Liver (tissue), 3 donors: Measurements from ENCODE around the gene AVPR1B.

Experiments
- EGR1 ChIP-seq, 2 donors: IDR thresholded peaks; 2 replicates each; pipeline ENCODE4 v1.6.1; 2016 to 2018; ENCODE audit warnings: antibody characterized with exemption in 2 of 2, low read depth in 2 of 2
- GABPA ChIP-seq, 2 donors: IDR thresholded peaks in 1 of 2; conservative IDR thresholded peaks in 1 of 2; 2 replicates each; pipeline ENCODE4 v1.6.1; 2016; ENCODE audit warnings: antibody characterized with exemption in 2 of 2, mild to moderate bottlenecking in 1 of 2, moderate library complexity in 1 of 2
- HNF4G ChIP-seq: IDR thresholded peaks from 2 replicates; pipeline ENCODE4 v1.6.1; 2016; ENCODE audit warnings: antibody characterized with exemption
- JUND ChIP-seq, 2 donors: IDR thresholded peaks; 2 replicates each; pipeline ENCODE4 v1.6.1; 2016; ENCODE audit warnings: antibody characterized with exemption in 2 of 2
- RAD21 ChIP-seq, 2 donors: IDR thresholded peaks; 2 replicates each; pipeline ENCODE4 v1.6.1; 2016; ENCODE audit warnings: antibody characterized with exemption in 2 of 2, mild to moderate bottlenecking in 2 of 2
- REST ChIP-seq: IDR thresholded peaks from 2 replicates; pipeline ENCODE4 v1.6.1; 2016; ENCODE audit warnings: antibody characterized with exemption, mild to moderate bottlenecking
- RXRA ChIP-seq, 2 donors: IDR thresholded peaks; 2 replicates each; pipeline ENCODE4 v1.6.1; 2017 to 2018; ENCODE audit warnings: antibody characterized with exemption in 2 of 2, mild to moderate bottlenecking in 1 of 2
- SP1 ChIP-seq: IDR thresholded peaks from 2 replicates; pipeline ENCODE4 v1.6.1; 2018; ENCODE audit warnings: antibody characterized with exemption, mild to moderate bottlenecking
- TAF1 ChIP-seq: conservative IDR thresholded peaks from 2 replicates; pipeline ENCODE4 v1.6.1; 2016; ENCODE audit warnings: antibody characterized with exemption, mild to moderate bottlenecking
- YY1 ChIP-seq: IDR thresholded peaks from 2 replicates; pipeline ENCODE4 v1.6.1; 2016; ENCODE audit warnings: antibody characterized with exemption, mild to moderate bottlenecking
- ZBTB33 ChIP-seq: IDR thresholded peaks from 2 replicates; pipeline ENCODE4 v1.6.1; 2016; ENCODE audit warnings: antibody characterized with exemption
- TF ChIP-seq, protein P1 (sequence below): fragments of 150-350 bp; IDR thresholded peaks from 2 replicates; pipeline ENCODE4 v1.5.1; 2017; ENCODE audit warnings: improper control_type of control experiment, low read depth, low read length; ENCODE audit not compliant: missing input control
- donor health status: healthy.
- donor health status: healthy.

DNA sequence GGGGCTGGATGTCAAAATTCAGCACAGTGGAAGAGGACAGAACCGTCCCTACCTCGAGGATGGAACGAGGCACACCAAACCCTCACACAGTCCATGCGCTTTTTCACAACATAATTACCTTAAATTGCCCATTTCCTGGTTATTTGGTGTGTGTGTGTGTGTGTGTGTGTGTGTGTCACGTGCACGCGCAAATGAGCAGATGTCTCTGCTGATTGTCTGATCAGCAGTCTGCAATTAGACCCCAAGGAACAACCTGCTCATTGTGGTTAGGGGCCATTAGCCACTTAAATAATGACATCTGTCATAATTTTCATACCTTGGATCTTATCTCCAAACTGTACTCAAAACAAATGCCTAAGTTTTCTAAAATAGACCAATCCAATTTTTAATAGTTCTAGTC, 23.2 kb downstream of the AVPR1B start:
- TF ChIP-seq RAD21 (IDR thresholded peaks at IDR 0.05): no peak
- no peak for TF ChIP-seq GABPA (IDR thresholded peaks at IDR 0.05 in 1 of 2, conservative IDR thresholded peaks at IDR 0.05 in 1 of 2)
- TF ChIP-seq, protein P1, sequence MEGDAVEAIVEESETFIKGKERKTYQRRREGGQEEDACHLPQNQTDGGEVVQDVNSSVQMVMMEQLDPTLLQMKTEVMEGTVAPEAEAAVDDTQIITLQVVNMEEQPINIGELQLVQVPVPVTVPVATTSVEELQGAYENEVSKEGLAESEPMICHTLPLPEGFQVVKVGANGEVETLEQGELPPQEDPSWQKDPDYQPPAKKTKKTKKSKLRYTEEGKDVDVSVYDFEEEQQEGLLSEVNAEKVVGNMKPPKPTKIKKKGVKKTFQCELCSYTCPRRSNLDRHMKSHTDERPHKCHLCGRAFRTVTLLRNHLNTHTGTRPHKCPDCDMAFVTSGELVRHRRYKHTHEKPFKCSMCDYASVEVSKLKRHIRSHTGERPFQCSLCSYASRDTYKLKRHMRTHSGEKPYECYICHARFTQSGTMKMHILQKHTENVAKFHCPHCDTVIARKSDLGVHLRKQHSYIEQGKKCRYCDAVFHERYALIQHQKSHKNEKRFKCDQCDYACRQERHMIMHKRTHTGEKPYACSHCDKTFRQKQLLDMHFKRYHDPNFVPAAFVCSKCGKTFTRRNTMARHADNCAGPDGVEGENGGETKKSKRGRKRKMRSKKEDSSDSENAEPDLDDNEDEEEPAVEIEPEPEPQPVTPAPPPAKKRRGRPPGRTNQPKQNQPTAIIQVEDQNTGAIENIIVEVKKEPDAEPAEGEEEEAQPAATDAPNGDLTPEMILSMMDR: no peak
- no peak for TF ChIP-seq ZBTB33
- no peak for TF ChIP-seq HNF4G
- no peak for TF ChIP-seq YY1
- no peak for TF ChIP-seq JUND (IDR thresholded peaks at IDR 0.05)
- TF ChIP-seq REST: no peak
- TF ChIP-seq EGR1 (IDR thresholded peaks at IDR 0.05; ENCODE audit: low read depth in 2 of 2): no peak
- no peak for TF ChIP-seq SP1
- TF ChIP-seq TAF1: no peak
- no peak for TF ChIP-seq RXRA (IDR thresholded peaks at IDR 0.05)
